ENCODE results near the gene GFI1.

DNA sequence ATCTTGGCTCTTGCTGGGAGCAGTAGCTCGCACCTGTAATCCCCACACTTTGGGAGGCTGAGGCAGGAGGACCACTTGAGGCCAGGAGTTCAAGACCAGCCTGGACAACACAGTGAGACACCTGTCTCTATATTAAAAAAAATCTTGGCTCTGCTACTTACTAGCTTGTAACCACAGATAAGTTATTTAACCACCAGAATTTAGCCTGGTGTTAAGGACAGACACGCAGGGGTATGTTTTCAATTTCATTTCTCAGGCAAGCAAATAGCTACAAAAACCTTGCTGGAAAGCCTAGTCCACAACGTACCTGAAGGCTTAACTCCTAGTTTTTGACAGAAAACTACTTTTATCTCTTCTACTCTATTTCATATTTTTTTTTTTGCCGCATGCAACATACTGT, 24.8 kb upstream of the GFI1 start:
- TF ChIP-seq, protein P1, sequence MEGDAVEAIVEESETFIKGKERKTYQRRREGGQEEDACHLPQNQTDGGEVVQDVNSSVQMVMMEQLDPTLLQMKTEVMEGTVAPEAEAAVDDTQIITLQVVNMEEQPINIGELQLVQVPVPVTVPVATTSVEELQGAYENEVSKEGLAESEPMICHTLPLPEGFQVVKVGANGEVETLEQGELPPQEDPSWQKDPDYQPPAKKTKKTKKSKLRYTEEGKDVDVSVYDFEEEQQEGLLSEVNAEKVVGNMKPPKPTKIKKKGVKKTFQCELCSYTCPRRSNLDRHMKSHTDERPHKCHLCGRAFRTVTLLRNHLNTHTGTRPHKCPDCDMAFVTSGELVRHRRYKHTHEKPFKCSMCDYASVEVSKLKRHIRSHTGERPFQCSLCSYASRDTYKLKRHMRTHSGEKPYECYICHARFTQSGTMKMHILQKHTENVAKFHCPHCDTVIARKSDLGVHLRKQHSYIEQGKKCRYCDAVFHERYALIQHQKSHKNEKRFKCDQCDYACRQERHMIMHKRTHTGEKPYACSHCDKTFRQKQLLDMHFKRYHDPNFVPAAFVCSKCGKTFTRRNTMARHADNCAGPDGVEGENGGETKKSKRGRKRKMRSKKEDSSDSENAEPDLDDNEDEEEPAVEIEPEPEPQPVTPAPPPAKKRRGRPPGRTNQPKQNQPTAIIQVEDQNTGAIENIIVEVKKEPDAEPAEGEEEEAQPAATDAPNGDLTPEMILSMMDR (IDR thresholded peaks at IDR 0.05; ENCODE audit: low read depth, low read length), result no peak
- TF ChIP-seq EZH2phosphoT487 (IDR thresholded peaks at IDR 0.05; ENCODE audit: low read depth), result no peak

Data from OCI-LY3 (cell line).